ENCODE measurements around the gene ACTR3C. TPM values are rescaled to one million over a fixed set of nuclear protein-coding genes. Genes with fewer than 3 reads are reported as not detected.
A peak's percentile ranks its signal among the peaks of the same experiment; 100 is the strongest.

The ACTR3C gene
- total and polyA plus RNA-seq, 2 experiments from 2014 or later, result 1.5 to 3.5 TPM

DNA sequence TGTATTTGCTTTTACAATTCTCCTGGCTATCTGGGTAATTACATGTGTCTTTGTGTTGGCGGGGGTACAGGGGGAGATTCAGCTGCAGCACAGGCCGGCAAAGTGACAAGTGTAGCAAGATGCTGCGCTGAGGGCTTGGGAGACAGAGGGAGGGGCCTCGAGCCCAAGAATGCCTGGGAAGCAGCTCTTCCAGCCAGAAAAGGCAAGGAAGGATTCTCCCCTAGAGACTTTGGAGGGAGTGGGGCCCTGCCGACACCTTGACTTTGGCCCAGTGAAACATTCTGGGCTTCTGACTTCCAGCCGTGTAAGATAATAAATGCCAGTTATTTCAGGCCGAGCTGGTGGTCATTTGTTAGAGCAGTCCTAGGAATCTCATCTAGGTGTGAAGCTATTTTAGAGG is 38.1 kb upstream of the ACTR3C start:
- Mint-ChIP-seq H3K36me3 (ENCODE audit: low read depth) (no peaks in the 10 kb centered on the region; the same call in 2 of the 3 replicates), H3K27me3 (ENCODE audit: insufficient read depth, low read depth, poor library complexity) (peaks cover 6% of the 10 kb centered on the region), H3K4me1 (peaks cover 64% of the 10 kb centered on the region), H3K4me3 (no peak overlapping the region; the same call in 2 of the 3 replicates), H3K9me3 (no peaks in the 10 kb centered on the region; the same call in 2 of the 3 replicates), H3K27ac (peak overlapping the region; percentile 12)
- TF ChIP-seq ETS1 (IDR thresholded peaks at IDR 0.05) (no peak), ZNF114 (CRISPR knock-in tag; IDR thresholded peaks at IDR 0.05) (no peak), POLR2AphosphoS5 (IDR thresholded peaks at IDR 0.05; ENCODE audit: low read depth) (no peak), CREB1 (CRISPR knock-in tag; IDR thresholded peaks at IDR 0.05; ENCODE audit: low read depth) (no peak), ZNF331 (CRISPR knock-in tag; IDR thresholded peaks at IDR 0.05; ENCODE audit: low read depth) (no peak), STAT1 (IDR thresholded peaks at IDR 0.05; ENCODE audit: unreplicated experiment) (no peak), EZH2phosphoT487 (IDR thresholded peaks at IDR 0.05; ENCODE audit: unreplicated experiment) (no peak), CTCF (conservative IDR thresholded peaks at IDR 0.05; ENCODE audit: low read depth in 2 of 2) (no peak), NANOG (IDR thresholded peaks at IDR 0.05; ENCODE audit: borderline replicate concordance) (no peak), JUNB (IDR thresholded peaks at IDR 0.05; ENCODE audit: unreplicated experiment) (no peak), EZH2 (IDR thresholded peaks at IDR 0.05; ENCODE audit: low read depth, unreplicated experiment) (no peak), ZNF462 (CRISPR knock-in tag; IDR thresholded peaks at IDR 0.05) (no peak)
- TF ChIP-seq, protein P1, sequence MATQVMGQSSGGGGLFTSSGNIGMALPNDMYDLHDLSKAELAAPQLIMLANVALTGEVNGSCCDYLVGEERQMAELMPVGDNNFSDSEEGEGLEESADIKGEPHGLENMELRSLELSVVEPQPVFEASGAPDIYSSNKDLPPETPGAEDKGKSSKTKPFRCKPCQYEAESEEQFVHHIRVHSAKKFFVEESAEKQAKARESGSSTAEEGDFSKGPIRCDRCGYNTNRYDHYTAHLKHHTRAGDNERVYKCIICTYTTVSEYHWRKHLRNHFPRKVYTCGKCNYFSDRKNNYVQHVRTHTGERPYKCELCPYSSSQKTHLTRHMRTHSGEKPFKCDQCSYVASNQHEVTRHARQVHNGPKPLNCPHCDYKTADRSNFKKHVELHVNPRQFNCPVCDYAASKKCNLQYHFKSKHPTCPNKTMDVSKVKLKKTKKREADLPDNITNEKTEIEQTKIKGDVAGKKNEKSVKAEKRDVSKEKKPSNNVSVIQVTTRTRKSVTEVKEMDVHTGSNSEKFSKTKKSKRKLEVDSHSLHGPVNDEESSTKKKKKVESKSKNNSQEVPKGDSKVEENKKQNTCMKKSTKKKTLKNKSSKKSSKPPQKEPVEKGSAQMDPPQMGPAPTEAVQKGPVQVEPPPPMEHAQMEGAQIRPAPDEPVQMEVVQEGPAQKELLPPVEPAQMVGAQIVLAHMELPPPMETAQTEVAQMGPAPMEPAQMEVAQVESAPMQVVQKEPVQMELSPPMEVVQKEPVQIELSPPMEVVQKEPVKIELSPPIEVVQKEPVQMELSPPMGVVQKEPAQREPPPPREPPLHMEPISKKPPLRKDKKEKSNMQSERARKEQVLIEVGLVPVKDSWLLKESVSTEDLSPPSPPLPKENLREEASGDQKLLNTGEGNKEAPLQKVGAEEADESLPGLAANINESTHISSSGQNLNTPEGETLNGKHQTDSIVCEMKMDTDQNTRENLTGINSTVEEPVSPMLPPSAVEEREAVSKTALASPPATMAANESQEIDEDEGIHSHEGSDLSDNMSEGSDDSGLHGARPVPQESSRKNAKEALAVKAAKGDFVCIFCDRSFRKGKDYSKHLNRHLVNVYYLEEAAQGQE (IDR thresholded peaks at IDR 0.05; ENCODE audit: unreplicated experiment), result no peak
- Histone ChIP-seq H4K20me1 (replicated peaks; ENCODE audit: insufficient read depth) (no peaks in the 10 kb centered on the region), H3K4me2 (peak overlapping the region; percentile 62), H3K36me3 (ENCODE audit: insufficient read depth) (no peaks in the 10 kb centered on the region), H2AFZ (peak overlapping the region; percentile 91), H3K27me3 (ENCODE audit: insufficient read depth) (no peaks in the 10 kb centered on the region), H3F3A (replicated peaks; ENCODE audit: low read depth) (peaks cover 21% of the 10 kb centered on the region), H3K4me1 (ENCODE audit: insufficient read depth) (peaks cover 57% of the 10 kb centered on the region), H3K79me2 (replicated peaks; ENCODE audit: insufficient read depth) (no peaks in the 10 kb centered on the region), H3K27ac (ENCODE audit: low read depth) (peak overlapping the region; percentile 60; the same call in 1 of the 2 replicates), H3K9me2 (ENCODE audit: insufficient read depth) (no peaks in the 10 kb centered on the region), H3K4me3 (no peak overlapping the region)
- DNase-seq (ENCODE audit: low spot score) (peak; percentile 66), ATAC-seq (peak; percentile 69)
